GM12878 (cell line): ENCODE measurements around the gene CDH10. TPM values are rescaled to one million over a fixed set of nuclear protein-coding genes. Genes with fewer than 3 reads are reported as not detected.

Experiments
- ATAC-seq: fragments of 200-7000 bp; cut with Tn5 transposase; 3 replicates; pipeline ENCODE4 v1.9.1; 2020; ENCODE audit warnings: mild to moderate bottlenecking, moderate library complexity
- BruUV-seq: library from RNA; stranded (reverse); fragments of 400-500 nt; replicated peaks from 2 replicates; lab custom pipeline; 2021; lab: Mats Ljungman, UMichigan
- CTCF ChIA-PET: fragments of 300-600 bp; sonication (Branson Sonifier 250); formaldehyde crosslinking; extraction: SDS; loops from one replicate; lab custom pipeline; 2021; ENCODE audit warnings: inconsistent platforms; lab: Yijun Ruan, JAX
- POLR2A ChIA-PET: fragments of 350-600 bp; formaldehyde crosslinking; extraction: SDS; loops from one replicate; lab custom pipeline; 2021; ENCODE audit warnings: inconsistent platforms; lab: Charles Lee
- RAD21 ChIA-PET: fragments of 300-600 bp; sonication (Branson Sonifier 250); formaldehyde crosslinking; loops from one replicate; lab custom pipeline; 2023; ENCODE audit warnings: antibody characterized with exemption; ENCODE audit not compliant: unreplicated experiment; lab: Charles Lee
- SMC1A ChIA-PET: fragments of 300-600 bp; sonication (Branson Sonifier 250); formaldehyde crosslinking; loops from one replicate; lab custom pipeline; 2023; ENCODE audit not compliant: unreplicated experiment, uncharacterized antibody; lab: Charles Lee
- DNase-seq: peaks from one replicate; pipeline ENCODE4 v3.0.0-alpha.2; 2011; ENCODE audit warnings: low read depth, low spot score
- FAIRE-seq: peaks from 3 replicates; lab custom pipeline; 2011; peaks lifted over from hg19 to GRCh38; lab: Jason Lieb, UNC
- H2AFZ ChIP-seq: 2 replicates; pipeline ENCODE4 v1.6.0; 2011; ENCODE audit warnings: low read depth, low read length, control low read depth; ENCODE audit not compliant: control insufficient read depth
- H3K27ac ChIP-seq: 2 replicates; pipeline ENCODE4 v1.5.1; 2011; ENCODE audit warnings: control low read depth; ENCODE audit not compliant: control insufficient read depth, insufficient read depth
- H3K27me3 ChIP-seq, 2 experiments: replicated peaks in 1 of 2; 2 replicates each; pipeline versions ENCODE4 v1.6.0 to v1.6.1; 2011; ENCODE audit warnings: low read length in 1 of 2; ENCODE audit not compliant: control insufficient read depth in 2 of 2, insufficient read depth in 2 of 2
- H3K36me3 ChIP-seq, 2 experiments: 2 replicates each; pipeline ENCODE4 v1.5.1; 2011; ENCODE audit warnings: low read length in 1 of 2; ENCODE audit not compliant: control insufficient read depth in 2 of 2, insufficient read depth in 2 of 2
- H3K4me1 ChIP-seq: 2 replicates; pipeline ENCODE4 v1.6.1; 2011; ENCODE audit warnings: mild to moderate bottlenecking, low read length, moderate library complexity, mixed read lengths; ENCODE audit not compliant: control insufficient read depth, insufficient read depth
- H3K4me2 ChIP-seq: 2 replicates; pipeline ENCODE4 v1.6.0; 2011; ENCODE audit warnings: control low read depth; ENCODE audit not compliant: control insufficient read depth, insufficient read depth
- H3K4me3 ChIP-seq: fragments of 200-600 bp; sonication (generic); 2 replicates; pipeline ENCODE4 v1.5.1; 2016
- H3K79me2 ChIP-seq: 2 replicates; pipeline ENCODE4 v1.6.0; 2011; ENCODE audit warnings: low read length; ENCODE audit not compliant: control insufficient read depth, insufficient read depth
- H3K9ac ChIP-seq: 2 replicates; pipeline ENCODE4 v1.8.0; 2011; ENCODE audit warnings: low read length, control low read depth, mixed read lengths; ENCODE audit not compliant: control insufficient read depth, insufficient read depth
- H3K9me3 ChIP-seq: replicated peaks from 3 replicates; pipeline ENCODE4 v1.5.1; 2011; ENCODE audit warnings: mild to moderate bottlenecking, low read length; ENCODE audit not compliant: control insufficient read depth, insufficient read depth
- H4K20me1 ChIP-seq: 2 replicates; pipeline ENCODE4 v1.6.0; 2011; ENCODE audit not compliant: control insufficient read depth, insufficient read depth
- ATF2 ChIP-seq: IDR thresholded peaks from 2 replicates; pipeline ENCODE4 v1.6.1; 2012; ENCODE audit warnings: low read length, inconsistent platforms
- BRCA1 ChIP-seq: IDR thresholded peaks from 2 replicates; pipeline ENCODE4 v1.6.1; 2011; ENCODE audit warnings: low read depth, low read length, improper control_type of control experiment
- CBFB ChIP-seq: IDR thresholded peaks from 2 replicates; pipeline ENCODE4 v1.6.1; 2016; ENCODE audit warnings: antibody characterized with exemption, low read depth
- CTCF ChIP-seq, 3 experiments: IDR thresholded peaks in 2 of 3; conservative IDR thresholded peaks in 1 of 3; 2 replicates each; pipeline ENCODE4 v1.5.1; 2011; ENCODE audit warnings: low read depth in 3 of 3, low read length in 3 of 3, mild to moderate bottlenecking in 3 of 3, control low read depth in 2 of 3, moderate library complexity in 2 of 3, inconsistent platforms in 1 of 3, mixed read lengths in 1 of 3; ENCODE audit not compliant: control insufficient read depth in 2 of 3, insufficient read depth in 1 of 3; ENCODE audit errors: extremely low read depth in 1 of 3
- EGR1 ChIP-seq, 2 experiments: IDR thresholded peaks; 1 replicate in 1 of 2; 2 replicates in 1 of 2; pipeline ENCODE4 v1.6.1; 2011 to 2012; ENCODE audit warnings: low read depth in 2 of 2, low read length in 2 of 2, borderline replicate concordance in 1 of 2, mild to moderate bottlenecking in 1 of 2, moderate library complexity in 1 of 2
- EP300 ChIP-seq, 2 experiments: fragments of 150-350 bp in 1 of 2; IDR thresholded peaks; 2 replicates each; pipeline ENCODE4 v1.6.1; 2011 to 2012; ENCODE audit warnings: low read depth in 2 of 2, low read length in 2 of 2, borderline replicate concordance in 1 of 2, improper control_type of control experiment in 1 of 2, inconsistent platforms in 1 of 2; ENCODE audit not compliant: control insufficient read depth in 1 of 2
- IRF4 ChIP-seq: IDR thresholded peaks from 2 replicates; pipeline ENCODE4 v1.6.1; 2011; ENCODE audit warnings: low read depth, low read length
- PAX5 ChIP-seq: IDR thresholded peaks from 2 replicates; pipeline ENCODE4 v1.6.1; 2011; ENCODE audit warnings: low read depth, low read length, borderline replicate concordance
- PKNOX1 ChIP-seq: fragments of 450-650 bp; IDR thresholded peaks from 2 replicates; pipeline ENCODE4 v1.6.1; 2016; ENCODE audit warnings: mild to moderate bottlenecking
- POLR2A ChIP-seq: IDR thresholded peaks from 2 replicates; pipeline ENCODE4 v1.6.1; 2011; ENCODE audit warnings: low read depth, mild to moderate bottlenecking, low read length
- RAD21 ChIP-seq: IDR thresholded peaks from 2 replicates; pipeline ENCODE4 v1.6.1; 2011; ENCODE audit warnings: mild to moderate bottlenecking, low read depth, low read length, moderate library complexity; ENCODE audit not compliant: insufficient read depth
- SIN3A ChIP-seq: IDR thresholded peaks from 2 replicates; pipeline ENCODE4 v1.6.1; 2012; ENCODE audit warnings: low read depth, low read length, improper control_type of control experiment
- SMARCA5 ChIP-seq: fragments of 450-650 bp; IDR thresholded peaks from 2 replicates; pipeline ENCODE4 v1.6.1; 2017; ENCODE audit warnings: mild to moderate bottlenecking
- SMC3 ChIP-seq: IDR thresholded peaks from 2 replicates; pipeline ENCODE4 v1.6.1; 2011; ENCODE audit warnings: low read length, improper control_type of control experiment, borderline replicate concordance
- TCF12 ChIP-seq: IDR thresholded peaks from 2 replicates; pipeline ENCODE4 v1.6.1; 2011; ENCODE audit warnings: low read depth, mild to moderate bottlenecking, low read length
- WRNIP1 ChIP-seq: IDR thresholded peaks from 2 replicates; pipeline ENCODE4 v1.6.1; 2011; ENCODE audit warnings: low read depth, low read length, improper control_type of control experiment, borderline replicate concordance
- ZNF24 ChIP-seq: fragments of 450-650 bp; IDR thresholded peaks from 2 replicates; pipeline ENCODE4 v1.6.1; 2017; ENCODE audit warnings: antibody characterized with exemption, mild to moderate bottlenecking
- ZNF274 ChIP-seq: IDR thresholded peaks from one replicate; pipeline ENCODE4 v1.8.0; 2011; ENCODE audit not compliant: insufficient read length, insufficient read depth
- WGBS: methylation state at CpG from one replicate; pipeline ENCODE4 v1.1.6; 2016; ENCODE audit warnings: low lambda C conversion rate; ENCODE audit not compliant: insufficient replicate concordance, insufficient coverage; ENCODE audit errors: missing lambda C conversion rate; 5-methylcytosine and 5-hydroxymethylcytosine counted together
- in situ Hi-C: fragments of 300-500 bp; cut with MboI; formaldehyde crosslinking; loops from 9 replicates; pipeline ENCODE4 v1.14.3; 2018; ENCODE audit warnings: mixed read lengths
- intact Hi-C: fragments of 100-400 bp; cut with micrococcal nuclease; formaldehyde crosslinking; loops from one replicate; pipeline ENCODE4 v1.14.2; 2022; ENCODE audit not compliant: unreplicated experiment
- polyA plus RNA-seq, 11 experiments: library from polyadenylated mRNA; depleted of rRNA in 4 of 11; unstranded in 6 of 11; stranded (reverse) in 5 of 11; fragments of >200 nt; fragmentation: Nextera tagmentation in 4 of 11; fragmentation: Illumina TruSeq in 1 of 11; extraction: Ambion mirVana in 4 of 11; extraction: Trizol in 1 of 11; gene quantifications; 1 replicate in 1 of 11; 2 replicates in 10 of 11; pipeline versions ENCODE4 v1.2.1 to v1.2.3, GENCODE V29; 2011 to 2016; ENCODE audit warnings: inconsistent platforms in 2 of 11, missing spikeins in 2 of 11, low read depth in 1 of 11
- total RNA-seq, 4 experiments: library from RNA; depleted of rRNA in 3 of 4; stranded (reverse); fragments of >200 nt in 3 of 4; fragmentation: Illumina TruSeq in 1 of 4; extraction: Trizol in 1 of 4; gene quantifications; 2 replicates each; pipeline versions ENCODE4 v1.2.1 to v1.2.3, GENCODE V29; 2013 to 2021

Gene CDH10
- total and polyA plus RNA-seq, 10 of the 15 experiments (the other 5 are each of a cell fraction or from before 2014, with no cell fraction given), result 0.04 to 0.05 TPM; not detected in 8

GRCh38 chr5:24635209-24635608 is 9.6 kb downstream of the CDH10 start (continued):
- TF ChIP-seq PKNOX1, result no peak
- no peak for TF ChIP-seq ZNF24
- TF ChIP-seq ZNF274, result no peak
- no peak for TF ChIP-seq PAX5
- no peak for TF ChIP-seq IRF4
- TF ChIP-seq BRCA1, result no peak
- no peak for TF ChIP-seq TCF12
- no peak for TF ChIP-seq SMARCA5
- no peak for TF ChIP-seq CBFB

GRCh38 chr5:24633715-24634325 is 11.0 kb downstream of the CDH10 start:
- H3K36me3 ChIP-seq, result no peaks in the 10 kb centered on the region
- peak; percentile 89 for FAIRE-seq
- H3K27ac ChIP-seq, result no peak overlapping the region
- RAD21 ChIA-PET, result no interaction called here
- SMC1A ChIA-PET, result interaction anchor here (0.5 to 0.9 kb wide), 2 partner anchors 77 to 195 kb away, joined by 3 read pairs; no protein-coding TSS in a partner anchor
- H2AFZ ChIP-seq, result no peak overlapping the region
- no peak overlapping the region for H3K4me3 ChIP-seq
- in situ Hi-C loops (no loop called here), intact Hi-C loops (loop anchor here (2.0 to 10.0 kb wide), 2 partner anchors 1371 to 1849 kb away; no protein-coding TSS in a partner anchor)
- no peaks in the 10 kb centered on the region for H3K4me1 ChIP-seq
- no peak overlapping the region for H3K4me2 ChIP-seq
- no peaks in the 10 kb centered on the region for H3K27me3 ChIP-seq
- no peaks in the 10 kb centered on the region for H4K20me1 ChIP-seq
- no peak overlapping the region for H3K9ac ChIP-seq
- no peak for DNase-seq
- 1% methylated on average over 4 of the region's 4 CpGs for WGBS
- H3K79me2 ChIP-seq, result no peaks in the 10 kb centered on the region
- H3K9me3 ChIP-seq, result no peaks in the 10 kb centered on the region
- CTCF ChIA-PET, result interaction anchor here (0.8 to 1.0 kb wide), 2 partner anchors 8 to 133 kb away, joined by 3 to 4 read pairs; no protein-coding TSS in a partner anchor
- BruUV-seq, result no TSS peak
- TF ChIP-seq CTCF (IDR thresholded peaks at IDR 0.05 in 2 of 3, conservative IDR thresholded peaks at IDR 0.05 in 1 of 3; ENCODE audit: control insufficient read depth in 2 of 3, extremely low read depth in 1 of 3, insufficient read depth in 1 of 3, low read depth in 3 of 3, low read length in 3 of 3) (peak; percentile 36 to 56 (median 56); a peak in 5 of 6 replicates), SIN3A (no peak), RAD21 (peak; percentile 67), WRNIP1 (no peak), EP300 (IDR thresholded peaks at IDR 0.05; ENCODE audit: borderline replicate concordance in 1 of 2, control insufficient read depth in 1 of 2, low read depth in 2 of 2, low read length in 2 of 2) (no peak), POLR2A (no peak), SMC3 (peak; percentile 57), ATF2 (no peak), EGR1 (IDR thresholded peaks at IDR 0.05; ENCODE audit: borderline replicate concordance in 1 of 2, low read depth in 2 of 2, low read length in 2 of 2) (no peak)
- ATAC-seq, result peak; percentile 51; the same call in 2 of the 3 replicates
- POLR2A ChIA-PET, result no interaction called here
